HuH-7.5 (cell line): ENCODE data around the gene MALRD1.

Source experiments
- DNase-seq: peaks from one replicate; pipeline ENCODE4 v3.0.0; 2011; ENCODE audit warnings: low spot score

Gene MALRD1

GRCh38 chr10:19782430-19783089 lies 734.0 kb downstream of the MALRD1 start:
- DNase-seq = no peak

- no peak for DNase-seq
Measured at GRCh38 chr10:19783721-19784120, 735.1 kb downstream of the MALRD1 start.
